Liver (tissue), 3 donors: ENCODE measurements around the gene CD36.

ENCODE experiments used
- RAD21 ChIP-seq, 2 donors: IDR thresholded peaks; 2 replicates each; pipeline ENCODE4 v1.6.1; 2016; ENCODE audit warnings: antibody characterized with exemption in 2 of 2, mild to moderate bottlenecking in 2 of 2
- REST ChIP-seq: IDR thresholded peaks from 2 replicates; pipeline ENCODE4 v1.6.1; 2016; ENCODE audit warnings: antibody characterized with exemption, mild to moderate bottlenecking
- RXRA ChIP-seq, 2 donors: IDR thresholded peaks; 2 replicates each; pipeline ENCODE4 v1.6.1; 2017 to 2018; ENCODE audit warnings: antibody characterized with exemption in 2 of 2, mild to moderate bottlenecking in 1 of 2
- TF ChIP-seq, protein P1 (sequence below): fragments of 150-350 bp; IDR thresholded peaks from 2 replicates; pipeline ENCODE4 v1.5.1; 2017; ENCODE audit warnings: improper control_type of control experiment, low read depth, low read length; ENCODE audit not compliant: missing input control
- donor health status: healthy.
- donor health status: healthy.

DNA sequence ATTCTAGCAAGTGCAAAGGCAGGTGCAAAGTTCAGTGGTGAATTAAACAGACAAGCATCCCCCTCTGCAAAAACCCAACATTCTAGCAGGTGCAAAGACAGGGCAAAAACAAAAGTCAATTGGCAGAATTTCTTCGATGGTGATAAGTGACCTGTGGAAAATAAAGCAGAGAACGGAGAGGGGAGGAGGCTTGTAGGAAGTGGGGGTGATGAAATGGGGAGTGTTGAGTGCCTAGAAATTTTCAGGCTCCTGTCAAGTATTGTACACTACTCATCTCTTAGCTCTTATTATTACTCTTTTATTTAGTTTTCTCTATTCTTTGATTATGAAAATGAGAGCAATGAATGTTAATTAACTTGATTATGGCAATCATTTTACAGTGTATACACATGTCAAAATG, 2.4 kb upstream of the CD36 start:
- TF ChIP-seq RAD21 (IDR thresholded peaks at IDR 0.05) (no peak), REST (no peak), RXRA (IDR thresholded peaks at IDR 0.05) (no peak)
- TF ChIP-seq, protein P1, sequence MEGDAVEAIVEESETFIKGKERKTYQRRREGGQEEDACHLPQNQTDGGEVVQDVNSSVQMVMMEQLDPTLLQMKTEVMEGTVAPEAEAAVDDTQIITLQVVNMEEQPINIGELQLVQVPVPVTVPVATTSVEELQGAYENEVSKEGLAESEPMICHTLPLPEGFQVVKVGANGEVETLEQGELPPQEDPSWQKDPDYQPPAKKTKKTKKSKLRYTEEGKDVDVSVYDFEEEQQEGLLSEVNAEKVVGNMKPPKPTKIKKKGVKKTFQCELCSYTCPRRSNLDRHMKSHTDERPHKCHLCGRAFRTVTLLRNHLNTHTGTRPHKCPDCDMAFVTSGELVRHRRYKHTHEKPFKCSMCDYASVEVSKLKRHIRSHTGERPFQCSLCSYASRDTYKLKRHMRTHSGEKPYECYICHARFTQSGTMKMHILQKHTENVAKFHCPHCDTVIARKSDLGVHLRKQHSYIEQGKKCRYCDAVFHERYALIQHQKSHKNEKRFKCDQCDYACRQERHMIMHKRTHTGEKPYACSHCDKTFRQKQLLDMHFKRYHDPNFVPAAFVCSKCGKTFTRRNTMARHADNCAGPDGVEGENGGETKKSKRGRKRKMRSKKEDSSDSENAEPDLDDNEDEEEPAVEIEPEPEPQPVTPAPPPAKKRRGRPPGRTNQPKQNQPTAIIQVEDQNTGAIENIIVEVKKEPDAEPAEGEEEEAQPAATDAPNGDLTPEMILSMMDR: no peak
